Spinal cord (tissue), 10 donors: ENCODE results near the gene HACD2. TPM values are rescaled to one million over a fixed set of nuclear protein-coding genes. Genes with fewer than 3 reads are reported as not detected.

Experiments used
- DNase-seq, 6 donors: peaks; one replicate each; pipeline versions ENCODE4 v3.0.0 to v3.0.0-alpha.2; 2013 to 2015; ENCODE audit warnings: low spot score in 6 of 6, low read depth in 4 of 6
- H3K27ac ChIP-seq: one replicate; pipeline ENCODE4 v1.5.1; 2013; ENCODE audit warnings: low read depth, low read length, control low read depth
- H3K27me3 ChIP-seq: one replicate; pipeline ENCODE4 v1.6.1; 2013; ENCODE audit warnings: low read length; ENCODE audit not compliant: control insufficient read depth, insufficient read depth
- H3K36me3 ChIP-seq: one replicate; pipeline ENCODE4 v1.6.1; 2013; ENCODE audit warnings: low read length; ENCODE audit not compliant: control insufficient read depth, insufficient read depth
- H3K4me1 ChIP-seq: one replicate; pipeline ENCODE4 v1.6.1; 2013; ENCODE audit warnings: low read length; ENCODE audit not compliant: control insufficient read depth, insufficient read depth
- H3K4me3 ChIP-seq: one replicate; pipeline ENCODE4 v1.5.1; 2013; ENCODE audit warnings: low read depth, low read length, control low read depth
- H3K9me3 ChIP-seq: one replicate; pipeline ENCODE4 v1.6.1; 2013; ENCODE audit warnings: low read length; ENCODE audit not compliant: control insufficient read depth, insufficient read depth
- WGBS: methylation state at CpG from one replicate; pipeline ENCODE4 v1.1.5; 2013; ENCODE audit warnings: missing lambda C conversion rate; ENCODE audit not compliant: insufficient coverage; 5-methylcytosine and 5-hydroxymethylcytosine counted together
- polyA plus RNA-seq, 2 donors: library from polyadenylated mRNA; unstranded; fragments of 120-200 nt; gene quantifications; one replicate each; pipeline ENCODE4 v1.2.1, GENCODE V29; 2013; ENCODE audit not compliant: insufficient read length in 2 of 2
- total RNA-seq, 2 donors: library from RNA; depleted of rRNA in 1 of 2; stranded (reverse); fragments of 120-200 nt in 1 of 2; fragments of >200 nt in 1 of 2; gene quantifications; one replicate each; pipeline versions ENCODE4 v1.2.3 to v1.2.4, GENCODE V29; 2013 to 2014
- donor health status: healthy.

The HACD2 gene
- total and polyA plus RNA-seq, 4 donors = 22.9 to 56.2 (median 33.5) TPM

DNA sequence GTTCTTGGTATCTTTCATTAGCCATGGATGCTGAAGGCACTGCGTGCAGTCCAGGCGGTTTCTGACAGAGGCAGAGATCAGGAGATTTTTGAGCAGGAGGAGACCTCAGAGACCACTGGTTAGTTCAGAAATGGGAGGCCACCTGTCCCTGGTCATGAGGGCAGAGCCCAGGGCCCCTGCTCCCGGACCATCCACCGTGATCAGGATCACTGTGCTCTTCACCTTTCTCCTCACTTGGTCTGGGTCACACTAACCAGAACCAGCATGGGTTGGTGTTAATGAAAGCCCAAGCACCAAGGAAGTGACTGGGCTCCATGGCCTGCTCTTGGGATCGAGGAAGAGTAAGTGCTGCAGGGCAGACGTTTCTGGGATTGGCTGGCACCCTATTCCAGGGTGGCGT is 42.0 kb upstream of the HACD2 start:
- WGBS = 97% methylated on average over 7 of the region's 7 CpGs

DNA sequence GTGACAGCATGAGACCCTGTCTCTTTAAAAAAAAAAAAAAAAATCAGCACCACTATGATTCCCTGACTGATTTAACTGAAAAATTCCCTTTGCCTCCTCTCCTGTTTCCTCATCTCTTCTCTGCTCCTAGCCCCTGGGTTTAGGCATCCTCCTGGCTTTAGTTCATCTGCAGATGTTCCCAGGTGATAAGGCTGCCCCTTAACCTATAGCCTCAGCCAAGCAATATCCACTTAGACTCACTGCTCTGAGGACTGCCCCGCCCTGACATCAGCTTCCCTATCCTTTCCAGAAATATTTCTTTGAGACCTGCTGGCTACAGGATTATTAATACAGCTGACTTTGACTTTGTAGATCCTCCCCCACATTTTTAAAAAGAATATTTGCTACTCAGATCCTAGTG is 39.4 kb upstream of the HACD2 start:
- 100% methylated on average over 1 of the region's 1 CpG for WGBS
- Histone ChIP-seq H3K36me3 (peaks cover 2% of the 10 kb centered on the region), H3K9me3 (no peaks in the 10 kb centered on the region), H3K27ac (no peak overlapping the region), H3K4me3 (no peak overlapping the region), H3K27me3 (no peaks in the 10 kb centered on the region), H3K4me1 (peaks cover 5% of the 10 kb centered on the region)
- no peak for DNase-seq

More for the DNA sequence above, 42.0 kb upstream of the HACD2 start:
- no peaks in the 10 kb centered on the region for H3K9me3 ChIP-seq
- no peaks in the 10 kb centered on the region for H3K4me1 ChIP-seq
- peaks cover 14% of the 10 kb centered on the region for H3K36me3 ChIP-seq
- H3K27ac ChIP-seq = no peak overlapping the region
- no peak overlapping the region for H3K4me3 ChIP-seq
- no peak for DNase-seq
- H3K27me3 ChIP-seq = no peaks in the 10 kb centered on the region

DNA sequence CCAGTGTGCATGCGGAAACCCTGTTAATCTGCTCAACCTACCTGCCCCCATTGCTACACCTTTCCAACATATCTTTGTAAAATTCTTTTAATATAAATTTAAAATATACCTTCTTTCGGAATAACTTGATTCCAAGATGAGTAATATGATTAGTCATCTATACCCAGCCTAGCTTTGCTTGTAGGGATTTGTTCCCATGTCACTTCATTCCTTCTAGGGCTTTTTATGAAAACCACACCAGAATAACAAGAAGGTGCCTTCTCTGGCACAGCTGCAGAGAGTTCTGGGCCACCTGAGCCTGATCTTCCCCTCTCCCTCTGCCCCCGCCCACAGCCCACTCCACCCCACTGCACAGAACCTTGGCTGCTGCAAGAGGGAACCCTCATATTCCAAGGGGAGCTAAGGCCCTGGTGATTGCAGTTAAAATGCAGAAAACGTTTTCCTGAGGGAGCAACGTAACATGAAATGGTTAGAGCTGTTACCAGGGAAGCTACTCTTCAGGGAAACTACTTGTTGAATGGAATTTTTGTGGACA is 38.6 kb upstream of the HACD2 start:
- H3K27me3 ChIP-seq = no peaks in the 10 kb centered on the region
- no peak overlapping the region for H3K27ac ChIP-seq
- WGBS = 72% methylated on average over 2 of the region's 5 CpGs
- H3K4me1 ChIP-seq = peaks cover 14% of the 10 kb centered on the region
- no peaks in the 10 kb centered on the region for H3K36me3 ChIP-seq
- no peaks in the 10 kb centered on the region for H3K9me3 ChIP-seq
- no peak overlapping the region for H3K4me3 ChIP-seq
- DNase-seq = no peak

DNA sequence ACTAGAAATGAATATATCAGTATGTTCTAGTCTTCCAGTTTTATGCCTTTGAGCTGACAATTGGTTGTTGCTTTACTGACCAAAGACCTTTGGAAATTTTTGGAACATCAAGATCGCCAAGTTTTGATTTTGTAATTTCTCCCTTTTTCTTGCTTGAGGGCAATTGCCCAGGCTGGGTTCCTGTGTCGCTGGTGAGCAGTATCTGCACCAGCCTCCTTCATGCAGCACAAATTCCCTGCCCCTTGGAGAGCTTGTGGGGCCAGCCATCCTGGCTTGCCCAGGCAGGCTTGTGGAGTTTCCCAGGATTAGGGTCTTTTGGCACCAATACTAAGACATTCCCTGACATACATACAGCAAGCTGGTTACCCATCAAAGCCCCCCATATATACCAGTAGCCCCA is 37.9 kb upstream of the HACD2 start:
- H3K27me3 ChIP-seq = no peaks in the 10 kb centered on the region
- H3K27ac ChIP-seq = no peak overlapping the region
- no peaks in the 10 kb centered on the region for H3K36me3 ChIP-seq
- no peak for DNase-seq
- H3K9me3 ChIP-seq = no peaks in the 10 kb centered on the region
- H3K4me3 ChIP-seq = no peak overlapping the region
- 100% methylated on average over 2 of the region's 2 CpGs for WGBS
- H3K4me1 ChIP-seq = peaks cover 21% of the 10 kb centered on the region

DNA sequence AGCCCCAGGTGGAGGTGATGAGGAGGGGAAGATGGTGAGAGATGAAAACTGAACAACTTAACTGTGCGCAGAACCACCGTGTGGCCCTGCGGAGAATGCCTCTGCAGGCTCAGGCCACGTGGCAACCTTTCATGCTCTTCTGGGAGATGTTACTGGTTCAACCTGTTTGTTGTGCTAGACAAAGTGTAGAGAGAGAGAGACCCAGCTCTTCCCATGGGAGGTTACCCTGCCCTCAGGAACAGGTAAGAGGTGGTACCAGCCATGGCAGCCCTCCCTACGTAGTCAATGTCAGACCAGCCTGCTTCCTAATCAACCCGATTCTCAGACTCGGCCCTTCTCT is 37.0 kb upstream of the HACD2 start:
- Histone ChIP-seq H3K4me3 (no peak overlapping the region), H3K27me3 (no peaks in the 10 kb centered on the region), H3K36me3 (no peaks in the 10 kb centered on the region), H3K9me3 (no peaks in the 10 kb centered on the region), H3K27ac (no peak overlapping the region), H3K4me1 (peaks cover 23% of the 10 kb centered on the region)
- no peak for DNase-seq
- 89% methylated on average over 4 of the region's 7 CpGs for WGBS

DNA sequence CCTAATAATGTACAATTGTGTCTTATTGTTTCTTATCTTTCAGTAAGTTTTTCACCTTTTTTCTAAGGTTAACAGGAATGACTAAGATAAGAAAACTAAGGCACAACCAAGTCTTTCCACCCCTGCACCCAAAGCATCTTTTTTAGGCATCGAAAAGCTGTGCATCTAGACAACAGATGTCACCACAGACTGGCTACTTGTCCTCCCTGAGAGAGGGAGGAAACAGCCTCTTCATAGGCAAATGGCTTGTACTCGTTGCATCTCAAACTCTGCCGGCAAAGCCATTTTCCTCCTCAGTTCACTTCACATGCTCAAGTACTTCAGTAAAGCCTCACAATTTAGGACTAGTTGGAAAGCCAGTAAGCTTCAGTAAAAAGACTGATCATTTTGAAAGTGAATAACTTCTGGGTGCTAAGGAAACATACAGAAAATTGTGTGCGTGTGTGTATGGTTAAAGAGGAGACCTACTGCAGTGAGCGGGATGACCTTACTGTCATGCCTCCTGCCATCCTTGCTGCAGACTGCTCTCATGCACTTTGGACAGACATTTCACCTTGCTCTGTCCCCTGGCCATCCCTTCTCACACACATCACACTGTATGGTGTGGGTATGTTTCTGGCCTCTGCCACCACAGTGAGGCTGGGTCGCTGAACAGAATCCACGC is 36.5 kb upstream of the HACD2 start:
- peaks cover 23% of the 10 kb centered on the region for H3K4me1 ChIP-seq
- peak in 2 of 6 donors; percentile 32 to 64 for DNase-seq
- H3K27me3 ChIP-seq = no peaks in the 10 kb centered on the region
- no peaks in the 10 kb centered on the region for H3K9me3 ChIP-seq
- 73% methylated on average over 2 of the region's 7 CpGs for WGBS
- H3K36me3 ChIP-seq = no peaks in the 10 kb centered on the region
- H3K27ac ChIP-seq = no peak overlapping the region
- H3K4me3 ChIP-seq = no peak overlapping the region

DNA sequence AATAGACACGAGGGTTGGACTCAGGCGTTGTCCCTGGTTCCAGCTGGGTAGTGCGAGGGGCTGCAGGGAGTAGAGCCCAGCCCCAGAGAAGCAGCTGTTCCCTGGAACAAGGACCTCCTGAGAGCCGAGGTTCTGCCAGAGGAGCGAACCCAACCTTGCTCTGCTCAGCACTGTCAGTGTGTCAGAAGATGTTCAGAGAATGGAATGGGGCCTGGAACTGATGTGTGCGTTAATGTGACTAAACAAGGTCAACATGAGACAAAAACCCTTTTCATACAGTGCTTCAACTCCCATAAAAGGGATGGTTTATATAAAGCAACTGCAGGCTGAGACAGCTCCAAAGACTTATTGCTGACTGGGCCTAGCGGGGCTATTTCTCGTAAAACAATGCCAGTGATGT is 35.5 kb upstream of the HACD2 start:
- DNase-seq = peak in 2 of 6 donors; percentile 11 to 30
- no peaks in the 10 kb centered on the region for H3K36me3 ChIP-seq
- WGBS = 64% methylated on average over 5 of the region's 8 CpGs
- H3K4me1 ChIP-seq = peaks cover 23% of the 10 kb centered on the region
- no peak overlapping the region for H3K4me3 ChIP-seq
- no peaks in the 10 kb centered on the region for H3K9me3 ChIP-seq
- no peaks in the 10 kb centered on the region for H3K27me3 ChIP-seq
- peak overlapping the region; percentile 26 for H3K27ac ChIP-seq

DNA sequence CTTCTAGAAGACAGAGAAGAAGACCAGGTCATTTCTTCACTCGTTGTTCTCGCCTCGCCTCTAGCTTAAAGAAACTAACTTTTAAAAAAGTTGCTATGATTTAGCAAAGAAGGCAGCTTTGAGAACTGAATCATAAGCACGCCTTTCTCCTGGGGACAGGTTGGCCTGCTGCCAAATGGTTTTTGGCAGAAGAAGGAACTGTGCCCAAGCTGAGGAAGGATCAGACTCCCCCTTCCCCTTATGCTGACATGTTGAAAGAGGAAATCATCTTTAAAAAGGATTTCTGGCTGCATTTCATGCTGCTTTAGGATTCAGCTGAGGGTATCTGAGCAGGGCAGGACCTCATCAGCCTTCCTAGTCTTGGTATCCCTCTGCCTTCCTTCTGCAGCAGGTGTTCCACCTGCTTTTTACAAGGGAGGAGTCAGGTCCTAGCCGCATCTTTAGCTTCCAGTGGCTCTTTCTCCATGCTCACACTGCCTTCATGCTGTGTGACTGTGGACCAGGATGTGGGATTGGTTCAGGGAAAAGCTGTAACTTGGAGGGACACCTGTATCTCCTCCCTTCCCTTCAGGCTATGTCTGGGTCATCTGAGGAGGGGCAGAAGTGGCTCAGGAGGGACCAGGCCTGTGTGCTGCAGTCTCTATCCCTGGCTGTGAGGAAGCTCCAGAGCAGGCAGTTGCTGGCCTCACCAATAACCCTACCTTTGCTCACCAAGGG is 34.1 kb upstream of the HACD2 start:
- Histone ChIP-seq H3K9me3 (no peaks in the 10 kb centered on the region), H3K27ac (no peak overlapping the region), H3K27me3 (no peaks in the 10 kb centered on the region), H3K36me3 (no peaks in the 10 kb centered on the region), H3K4me3 (no peak overlapping the region), H3K4me1 (peaks cover 23% of the 10 kb centered on the region)
- WGBS = 23% methylated on average over 3 of the region's 5 CpGs
- peak in 5 of 6 donors; percentile 23 to 95 (median 39) for DNase-seq

DNA sequence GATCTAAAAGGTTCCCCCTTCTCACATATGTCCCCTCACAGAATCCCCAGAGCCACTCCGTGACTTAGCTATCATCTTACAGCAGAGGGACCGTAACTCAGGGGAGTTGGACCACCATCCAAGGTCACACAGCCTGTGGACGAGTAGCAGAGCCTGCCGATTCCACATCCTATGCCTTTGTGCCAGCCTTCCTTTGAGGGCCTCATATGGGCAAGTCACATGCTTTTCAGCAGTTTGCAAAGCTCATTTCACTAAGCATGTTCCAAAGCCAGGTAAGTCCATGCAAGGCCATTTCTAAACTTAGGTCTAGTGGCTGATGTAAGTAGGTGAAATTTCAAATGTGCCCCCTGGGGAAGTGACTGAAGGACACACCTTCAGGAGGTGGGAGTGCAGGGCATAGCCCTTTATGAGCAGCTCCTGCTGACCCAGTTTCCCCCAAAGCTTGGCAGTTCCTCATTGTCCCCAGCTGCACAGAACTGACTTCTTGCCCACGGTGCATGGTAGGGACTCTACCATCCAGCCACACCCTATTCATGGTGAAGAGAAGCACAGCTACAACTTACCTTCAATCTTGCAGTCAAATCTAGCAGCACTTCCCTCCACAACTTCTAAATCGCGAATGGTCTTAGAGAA is 33.3 kb upstream of the HACD2 start:
- H3K27ac ChIP-seq = no peak overlapping the region
- no peak overlapping the region for H3K4me3 ChIP-seq
- H3K4me1 ChIP-seq = peaks cover 23% of the 10 kb centered on the region
- DNase-seq = no peak
- no peaks in the 10 kb centered on the region for H3K36me3 ChIP-seq
- 66% methylated on average over 7 of the region's 7 CpGs for WGBS
- no peaks in the 10 kb centered on the region for H3K9me3 ChIP-seq
- no peaks in the 10 kb centered on the region for H3K27me3 ChIP-seq
